Loucy (cell line): ENCODE data around the gene SLC39A3.

Experiments used
- H2AFZ ChIP-seq: fragments of 200-600 bp; sonication (generic); 2 replicates; pipeline ENCODE4 v1.6.0; 2016; ENCODE audit warnings: antibody characterized with exemption, mild to moderate bottlenecking, low read length, moderate library complexity
- H3F3A ChIP-seq: fragments of 200-600 bp; 2 replicates; pipeline ENCODE4 v1.6.0; 2016; ENCODE audit warnings: antibody characterized with exemption, low read depth, mild to moderate bottlenecking
- H3K27me3 ChIP-seq: fragments of 200-600 bp; sonication (generic); 2 replicates; pipeline ENCODE4 v1.6.1; 2014; ENCODE audit warnings: low read length, mild to moderate bottlenecking; ENCODE audit not compliant: insufficient read depth, poor library complexity, severe bottlenecking
- H3K36me3 ChIP-seq: fragments of 200-600 bp; sonication (generic); 2 replicates; pipeline ENCODE4 v1.6.1; 2016; ENCODE audit warnings: low read length; ENCODE audit not compliant: insufficient read depth
- H3K4me1 ChIP-seq: fragments of 200-600 bp; sonication (generic); 2 replicates; pipeline ENCODE4 v1.5.1; 2014; ENCODE audit warnings: low read length, mild to moderate bottlenecking; ENCODE audit not compliant: insufficient read depth, poor library complexity, severe bottlenecking
- H3K4me2 ChIP-seq: fragments of 200-600 bp; sonication (generic); 2 replicates; pipeline ENCODE4 v1.6.0; 2014; ENCODE audit warnings: antibody characterized with exemption, low read length, low read depth, mild to moderate bottlenecking; ENCODE audit not compliant: poor library complexity, severe bottlenecking
- H3K4me3 ChIP-seq: fragments of 200-600 bp; sonication (generic); 2 replicates; pipeline ENCODE4 v1.5.1; 2014; ENCODE audit warnings: low read length, mild to moderate bottlenecking, mixed read lengths; ENCODE audit not compliant: poor library complexity, severe bottlenecking
- H3K79me2 ChIP-seq: fragments of 200-600 bp; sonication (generic); 2 replicates; pipeline ENCODE4 v1.6.1; 2014; ENCODE audit warnings: low read length; ENCODE audit not compliant: insufficient read depth
- H3K9ac ChIP-seq: fragments of 200-600 bp; sonication (generic); 2 replicates; pipeline ENCODE4 v1.6.0; 2014; ENCODE audit warnings: mild to moderate bottlenecking, low read depth, low read length, moderate library complexity; ENCODE audit not compliant: poor library complexity, severe bottlenecking
- H3K9me2 ChIP-seq: fragments of 200-600 bp; sonication (generic); replicated peaks from 2 replicates; pipeline ENCODE4 v1.6.1; 2016; ENCODE audit warnings: low read depth, low read length, mixed read lengths
- H3K9me3 ChIP-seq: fragments of 200-600 bp; sonication (generic); 2 replicates; pipeline ENCODE4 v1.6.1; 2014; ENCODE audit warnings: mild to moderate bottlenecking, antibody characterized with exemption, low read length, low read depth; ENCODE audit not compliant: insufficient read depth
- H4K20me1 ChIP-seq: fragments of 200-600 bp; sonication (generic); 2 replicates; pipeline ENCODE4 v1.6.0; 2014; ENCODE audit warnings: antibody characterized with exemption, low read length, mild to moderate bottlenecking; ENCODE audit not compliant: insufficient read depth, poor library complexity, severe bottlenecking
- CTCF ChIP-seq: fragments of 200-600 bp; sonication (generic); conservative IDR thresholded peaks from 2 replicates; pipeline ENCODE4 v1.5.1; 2014; ENCODE audit warnings: mild to moderate bottlenecking, antibody characterized with exemption, low read length
- EZH2phosphoT487 ChIP-seq: fragments of 200-600 bp; IDR thresholded peaks from 2 replicates; pipeline ENCODE4 v1.6.1; 2018; ENCODE audit warnings: antibody characterized with exemption, mild to moderate bottlenecking, moderate library complexity, borderline replicate concordance

Gene SLC39A3

GRCh38 chr19:2750808-2751437 lies 11.1 kb upstream of the SLC39A3 start:
- H3K4me2 ChIP-seq, result no peak overlapping the region
- H3K27me3 ChIP-seq, result no peaks in the 10 kb centered on the region
- H3K4me1 ChIP-seq, result no peaks in the 10 kb centered on the region
- H3K36me3 ChIP-seq, result peaks cover 17% of the 10 kb centered on the region; the same call in 1 of the 2 replicates
- no peaks in the 10 kb centered on the region for H4K20me1 ChIP-seq
- H3K9ac ChIP-seq, result no peak overlapping the region
- no peaks in the 10 kb centered on the region for H3K79me2 ChIP-seq
- H2AFZ ChIP-seq, result no peak overlapping the region
- H3K4me3 ChIP-seq, result no peak overlapping the region
- no peak for TF ChIP-seq EZH2phosphoT487
- no peak for TF ChIP-seq CTCF
- no peaks in the 10 kb centered on the region for H3K9me3 ChIP-seq
- H3K9me2 ChIP-seq, result no peaks in the 10 kb centered on the region
- H3F3A ChIP-seq, result no peaks in the 10 kb centered on the region

- Histone ChIP-seq H4K20me1 (no peaks in the 10 kb centered on the region), H3K4me3 (no peak overlapping the region), H3K4me1 (no peaks in the 10 kb centered on the region), H3K9me3 (no peaks in the 10 kb centered on the region), H3K9me2 (no peaks in the 10 kb centered on the region), H3K4me2 (no peak overlapping the region), H3K27me3 (no peaks in the 10 kb centered on the region), H3K36me3 (no peaks in the 10 kb centered on the region), H2AFZ (no peak overlapping the region), H3K9ac (no peak overlapping the region), H3K79me2 (no peaks in the 10 kb centered on the region), H3F3A (no peaks in the 10 kb centered on the region)
- TF ChIP-seq EZH2phosphoT487 (no peak), CTCF (no peak)
Observed at GRCh38 chr19:2747349-2747748, 7.5 kb upstream of the SLC39A3 start.

- H2AFZ ChIP-seq, result no peak overlapping the region
- no peaks in the 10 kb centered on the region for H3K9me2 ChIP-seq
- H3K79me2 ChIP-seq, result peaks cover 6% of the 10 kb centered on the region
- H3K36me3 ChIP-seq, result no peaks in the 10 kb centered on the region
- H3K4me2 ChIP-seq, result no peak overlapping the region
- no peaks in the 10 kb centered on the region for H3K4me1 ChIP-seq
- peaks cover 5% of the 10 kb centered on the region for H3K27me3 ChIP-seq
- no peaks in the 10 kb centered on the region for H3K9me3 ChIP-seq
- H3K9ac ChIP-seq, result no peak overlapping the region
- peaks cover 4% of the 10 kb centered on the region for H4K20me1 ChIP-seq
- TF ChIP-seq EZH2phosphoT487 (no peak), CTCF (no peak)
- no peak overlapping the region for H3K4me3 ChIP-seq
- H3F3A ChIP-seq, result peaks cover 5% of the 10 kb centered on the region
Observed at GRCh38 chr19:2744113-2744512, 4.3 kb upstream of the SLC39A3 start.
